Uterus (tissue), 2 donors: ENCODE measurements around the gene KMT2D.

Experiments
- POLR2A ChIP-seq, 2 donors: fragments of 450-650 bp; IDR thresholded peaks; one replicate each; pipeline ENCODE4 v1.6.1; 2016; ENCODE audit warnings: antibody characterized with exemption in 2 of 2, mild to moderate bottlenecking in 1 of 2, moderate library complexity in 1 of 2
- TF ChIP-seq, protein P1 (sequence below), 4 experiments: fragments of 200-600 bp in 2 of 4; fragments of 450-650 bp in 2 of 4; sonication (generic) in 2 of 4; IDR thresholded peaks; one replicate each; pipeline ENCODE4 v1.5.1; 2016 to 2019; ENCODE audit warnings: antibody characterized with exemption in 4 of 4, mild to moderate bottlenecking in 2 of 4, moderate library complexity in 1 of 4

DNA sequence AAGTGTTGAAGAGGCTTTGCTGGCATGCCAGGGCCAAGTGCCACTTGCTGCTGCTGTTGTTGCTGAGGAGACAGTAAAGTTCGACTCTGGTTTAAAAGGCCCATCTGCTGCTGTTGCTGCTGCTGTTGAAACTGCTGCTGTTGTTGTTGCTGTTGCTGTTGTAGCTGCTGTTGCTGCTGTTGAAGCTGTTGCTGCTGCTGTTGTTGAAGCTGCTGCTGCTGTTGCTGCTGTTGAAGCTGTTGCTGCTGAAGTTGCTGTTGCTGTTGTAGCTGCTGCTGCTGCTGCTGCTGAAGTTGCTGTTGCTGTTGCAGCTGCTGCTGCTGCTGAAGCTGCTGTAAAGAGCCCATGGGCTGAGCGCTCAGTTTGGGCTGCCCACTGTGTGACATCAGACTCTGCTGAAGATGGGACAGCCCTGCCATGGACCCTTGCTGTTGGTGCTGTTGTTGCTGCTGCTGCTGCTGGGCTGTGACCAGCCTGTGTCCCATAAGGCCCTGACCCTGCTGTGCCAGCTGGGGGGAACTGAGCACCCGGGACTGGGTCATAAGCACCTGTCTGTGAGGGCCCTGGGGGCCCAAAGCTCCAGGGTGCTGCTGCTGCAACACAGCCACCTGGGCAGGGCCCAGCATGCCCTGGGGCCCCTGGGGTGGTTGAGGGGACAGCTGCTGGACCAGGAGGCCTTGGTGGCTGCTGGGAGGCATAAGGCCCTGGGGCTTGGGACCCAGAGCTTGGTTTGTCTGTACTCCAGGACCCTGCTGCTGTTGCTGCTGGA, 27.7 kb downstream of the KMT2D start:
- no peak for TF ChIP-seq POLR2A (IDR thresholded peaks at IDR 0.05)
- TF ChIP-seq, protein P1, sequence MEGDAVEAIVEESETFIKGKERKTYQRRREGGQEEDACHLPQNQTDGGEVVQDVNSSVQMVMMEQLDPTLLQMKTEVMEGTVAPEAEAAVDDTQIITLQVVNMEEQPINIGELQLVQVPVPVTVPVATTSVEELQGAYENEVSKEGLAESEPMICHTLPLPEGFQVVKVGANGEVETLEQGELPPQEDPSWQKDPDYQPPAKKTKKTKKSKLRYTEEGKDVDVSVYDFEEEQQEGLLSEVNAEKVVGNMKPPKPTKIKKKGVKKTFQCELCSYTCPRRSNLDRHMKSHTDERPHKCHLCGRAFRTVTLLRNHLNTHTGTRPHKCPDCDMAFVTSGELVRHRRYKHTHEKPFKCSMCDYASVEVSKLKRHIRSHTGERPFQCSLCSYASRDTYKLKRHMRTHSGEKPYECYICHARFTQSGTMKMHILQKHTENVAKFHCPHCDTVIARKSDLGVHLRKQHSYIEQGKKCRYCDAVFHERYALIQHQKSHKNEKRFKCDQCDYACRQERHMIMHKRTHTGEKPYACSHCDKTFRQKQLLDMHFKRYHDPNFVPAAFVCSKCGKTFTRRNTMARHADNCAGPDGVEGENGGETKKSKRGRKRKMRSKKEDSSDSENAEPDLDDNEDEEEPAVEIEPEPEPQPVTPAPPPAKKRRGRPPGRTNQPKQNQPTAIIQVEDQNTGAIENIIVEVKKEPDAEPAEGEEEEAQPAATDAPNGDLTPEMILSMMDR (IDR thresholded peaks at IDR 0.05), result no peak
